HUES6 (cell line): ENCODE results near the gene SELPLG.

ENCODE experiments used
- H3K27ac ChIP-seq: 2 replicates; pipeline ENCODE4 v1.7.0; 2013; ENCODE audit warnings: low read depth, mild to moderate bottlenecking, low read length, inconsistent platforms
- H3K27me3 ChIP-seq: 2 replicates; pipeline ENCODE4 v1.6.1; 2013; ENCODE audit warnings: low read length; ENCODE audit not compliant: control insufficient read depth, insufficient read depth
- H3K36me3 ChIP-seq: 2 replicates; pipeline ENCODE4 v1.6.1; 2013; ENCODE audit warnings: low read length; ENCODE audit not compliant: control insufficient read depth, insufficient read depth
- H3K4me1 ChIP-seq: 2 replicates; pipeline ENCODE4 v1.6.1; 2013; ENCODE audit warnings: low read length; ENCODE audit not compliant: control insufficient read depth, insufficient read depth
- H3K4me3 ChIP-seq: 2 replicates; pipeline ENCODE4 v1.5.1; 2013; ENCODE audit warnings: low read depth, low read length
- H3K9ac ChIP-seq: one replicate; pipeline ENCODE4 v1.6.1; 2013; ENCODE audit warnings: mild to moderate bottlenecking, low read length
- H3K9me3 ChIP-seq: 2 replicates; pipeline ENCODE4 v1.6.1; 2013; ENCODE audit warnings: low read depth, low read length; ENCODE audit not compliant: control insufficient read depth, insufficient read depth

The SELPLG gene

DNA sequence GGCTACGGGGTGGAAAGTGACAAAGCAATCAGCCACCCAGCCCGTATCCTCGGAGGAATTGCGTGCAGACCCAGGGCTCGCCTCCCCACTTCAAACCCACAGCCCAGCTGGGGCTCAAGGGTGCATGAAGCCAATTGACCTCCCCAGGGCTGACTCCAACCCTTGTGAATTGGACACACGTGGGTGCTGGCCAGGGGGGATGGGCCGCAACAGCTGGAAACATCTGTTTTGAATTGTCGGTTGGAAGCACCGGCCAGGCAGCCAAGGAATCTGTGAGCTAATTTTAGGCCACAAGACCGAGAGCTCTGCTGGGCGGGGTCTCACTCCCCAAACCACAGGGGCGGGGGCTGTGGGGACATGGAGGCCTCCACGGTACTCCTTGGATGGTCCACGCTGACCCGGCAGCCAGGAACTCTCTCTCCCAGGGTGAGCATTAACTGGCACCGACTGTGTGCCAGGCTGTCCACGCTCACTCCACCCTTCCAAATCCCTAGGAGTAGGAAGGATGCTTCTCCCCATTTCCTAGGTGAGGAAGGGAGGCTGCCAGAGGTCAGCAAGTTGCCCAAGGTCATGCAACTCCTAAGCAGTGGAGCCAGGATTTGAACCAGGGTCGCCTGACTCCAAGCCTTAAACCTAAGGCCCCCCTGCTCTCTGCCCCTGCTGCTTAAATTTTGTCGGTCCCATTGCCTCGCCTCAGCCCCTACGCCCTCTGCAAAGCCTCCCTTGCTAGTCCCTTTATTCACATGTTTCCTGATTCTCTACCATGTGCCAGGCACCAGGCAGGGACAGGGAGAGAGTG is 24.0 kb downstream of the SELPLG start:
- no peak overlapping the region for H3K9ac ChIP-seq
- no peak overlapping the region for H3K4me3 ChIP-seq
- H3K27me3 ChIP-seq: no peaks in the 10 kb centered on the region

GRCh38 chr12:108608616-108609015 is 25.1 kb downstream of the SELPLG start:
- peaks cover 13% of the 10 kb centered on the region; the same call in 1 of the 2 replicates for H3K4me1 ChIP-seq
- H3K4me3 ChIP-seq: no peak overlapping the region
- H3K27me3 ChIP-seq: no peaks in the 10 kb centered on the region
- H3K9ac ChIP-seq: no peak overlapping the region
- no peak overlapping the region for H3K27ac ChIP-seq
- H3K9me3 ChIP-seq: no peaks in the 10 kb centered on the region
- H3K36me3 ChIP-seq: no peaks in the 10 kb centered on the region

More for the DNA sequence above, 24.0 kb downstream of the SELPLG start:
- no peaks in the 10 kb centered on the region for H3K36me3 ChIP-seq
- H3K4me1 ChIP-seq: peaks cover 10% of the 10 kb centered on the region; the same call in 1 of the 2 replicates
- H3K9me3 ChIP-seq: no peaks in the 10 kb centered on the region
- no peak overlapping the region for H3K27ac ChIP-seq

DNA sequence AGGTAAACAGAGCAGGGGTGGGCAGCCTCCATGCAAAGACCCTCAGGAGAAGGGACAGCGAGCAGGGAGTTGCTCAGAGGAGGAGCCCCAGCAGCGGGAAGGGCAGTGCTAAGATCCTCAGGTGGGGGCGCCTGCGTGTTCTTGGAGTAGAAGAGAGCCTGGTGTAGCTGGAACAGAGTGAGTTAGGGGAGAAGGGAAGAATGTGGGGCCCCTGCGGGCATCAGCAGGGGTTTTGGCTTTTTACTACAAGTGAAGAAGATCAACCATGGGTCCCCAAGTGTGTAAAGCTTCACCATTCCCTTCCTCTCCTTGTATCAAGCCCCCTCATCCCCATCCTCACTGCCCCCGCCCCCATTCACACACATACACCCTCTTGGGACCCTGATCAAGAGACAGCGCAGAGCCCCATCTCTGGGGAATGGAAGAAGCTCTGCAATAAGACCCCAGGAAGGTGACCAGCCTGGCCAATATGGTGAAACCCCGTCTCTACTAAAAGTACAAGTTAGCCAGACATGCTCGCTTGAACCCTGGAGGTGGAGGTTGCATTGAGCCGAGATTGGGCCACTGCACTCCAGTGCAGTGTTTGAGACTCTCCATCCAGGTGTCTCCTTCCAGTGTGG is 25.6 kb downstream of the SELPLG start:
- no peaks in the 10 kb centered on the region for H3K9me3 ChIP-seq
- H3K36me3 ChIP-seq: no peaks in the 10 kb centered on the region
- no peak overlapping the region for H3K4me3 ChIP-seq
- H3K27ac ChIP-seq: no peak overlapping the region
- H3K27me3 ChIP-seq: no peaks in the 10 kb centered on the region
- peaks cover 8% of the 10 kb centered on the region; the same call in 1 of the 2 replicates for H3K4me1 ChIP-seq
- no peak overlapping the region for H3K9ac ChIP-seq

- Histone ChIP-seq H3K4me3 (no peak overlapping the region), H3K4me1 (peaks cover 3% of the 10 kb centered on the region; the same call in 1 of the 2 replicates), H3K27ac (no peak overlapping the region), H3K27me3 (no peaks in the 10 kb centered on the region), H3K9ac (no peak overlapping the region), H3K9me3 (no peaks in the 10 kb centered on the region), H3K36me3 (no peaks in the 10 kb centered on the region)
Observed at GRCh38 chr12:108606492-108606891, 27.2 kb downstream of the SELPLG start.

DNA sequence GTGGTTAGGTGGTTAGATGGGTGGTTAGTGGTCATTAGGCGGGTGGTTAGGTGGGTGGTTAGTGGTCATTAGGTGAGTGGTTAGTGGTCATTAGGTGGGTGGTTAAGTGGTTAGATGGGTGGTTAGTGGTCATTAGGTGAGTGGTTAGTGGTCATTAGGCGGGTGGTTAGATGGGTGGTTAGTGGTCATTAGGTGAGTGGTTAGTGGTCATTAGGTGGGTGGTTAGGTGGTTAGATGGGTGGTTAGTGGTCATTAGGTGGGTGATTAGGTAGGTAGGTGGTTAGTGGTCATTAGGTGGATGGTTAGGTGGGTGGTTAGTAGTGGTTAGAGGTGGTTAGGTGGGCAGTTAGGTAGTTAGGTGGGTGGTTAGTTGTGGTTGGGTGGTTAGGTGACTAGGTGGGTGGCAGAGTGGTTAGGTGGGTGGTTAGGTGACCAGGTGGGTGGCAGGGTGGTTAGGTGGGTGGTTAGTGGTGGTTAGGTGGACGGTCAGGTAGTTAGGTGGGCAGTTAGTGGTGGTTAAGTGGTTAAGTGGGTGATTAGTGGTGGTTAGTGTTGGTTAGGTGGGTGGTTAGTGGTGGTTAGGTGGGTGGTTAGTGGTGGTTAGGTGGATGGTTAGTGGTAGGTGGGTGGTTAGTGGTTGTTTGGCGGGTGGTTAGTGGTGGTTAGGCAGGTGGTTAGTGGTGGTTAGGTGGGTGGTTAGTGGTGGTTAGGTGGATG is 27.8 kb downstream of the SELPLG start:
- Histone ChIP-seq H3K4me1 (peaks cover 3% of the 10 kb centered on the region; the same call in 1 of the 2 replicates), H3K27ac (no peak overlapping the region), H3K4me3 (no peak overlapping the region), H3K9me3 (no peaks in the 10 kb centered on the region), H3K36me3 (no peaks in the 10 kb centered on the region), H3K9ac (no peak overlapping the region), H3K27me3 (no peaks in the 10 kb centered on the region)

DNA sequence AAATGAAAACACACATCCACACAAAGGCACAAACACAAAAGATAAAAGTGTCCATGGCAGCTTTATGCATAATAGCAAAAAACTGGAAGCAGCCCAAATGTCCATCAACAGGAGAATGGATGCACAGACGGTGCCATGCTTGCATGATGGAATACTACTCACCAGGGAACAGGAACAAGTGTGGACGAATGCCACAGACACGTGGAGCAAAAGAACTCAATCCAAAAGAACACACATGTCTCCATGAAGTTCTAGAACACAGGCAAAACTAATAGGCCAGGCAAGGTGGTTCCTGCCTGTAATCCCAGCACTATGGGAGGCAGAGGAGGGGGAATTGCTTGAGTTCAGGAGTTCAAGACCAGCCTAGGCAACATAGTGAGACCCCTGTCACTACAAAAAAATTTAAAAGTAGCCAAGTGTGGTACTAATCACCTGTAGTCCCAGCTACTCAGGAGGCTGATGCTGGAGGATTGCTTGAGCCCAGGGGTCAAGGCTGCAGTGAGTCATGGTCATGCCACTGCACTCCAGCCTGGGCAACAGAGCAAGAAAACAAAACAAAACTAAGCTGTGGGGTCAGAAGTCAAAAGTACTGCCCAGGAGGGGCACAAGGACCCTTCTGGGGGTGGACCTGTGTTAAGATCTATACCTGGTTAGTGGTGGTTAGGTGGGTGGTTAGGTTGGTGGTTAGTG is 28.5 kb downstream of the SELPLG start:
- H3K36me3 ChIP-seq: no peaks in the 10 kb centered on the region
- no peaks in the 10 kb centered on the region for H3K27me3 ChIP-seq
- H3K4me3 ChIP-seq: no peak overlapping the region
- no peak overlapping the region for H3K9ac ChIP-seq
- no peaks in the 10 kb centered on the region for H3K9me3 ChIP-seq
- H3K27ac ChIP-seq: no peak overlapping the region
- peaks cover 3% of the 10 kb centered on the region; the same call in 1 of the 2 replicates for H3K4me1 ChIP-seq

GRCh38 chr12:108604208-108604941 is 29.3 kb downstream of the SELPLG start:
- H3K9me3 ChIP-seq: no peaks in the 10 kb centered on the region
- no peak overlapping the region for H3K9ac ChIP-seq
- H3K27me3 ChIP-seq: no peaks in the 10 kb centered on the region
- 0 out of 2 replicates have a peak, but pooled peaks cover 3% of the 10 kb centered on the region for H3K4me1 ChIP-seq
- no peak overlapping the region for H3K4me3 ChIP-seq
- H3K27ac ChIP-seq: no peak overlapping the region
- H3K36me3 ChIP-seq: no peaks in the 10 kb centered on the region

DNA sequence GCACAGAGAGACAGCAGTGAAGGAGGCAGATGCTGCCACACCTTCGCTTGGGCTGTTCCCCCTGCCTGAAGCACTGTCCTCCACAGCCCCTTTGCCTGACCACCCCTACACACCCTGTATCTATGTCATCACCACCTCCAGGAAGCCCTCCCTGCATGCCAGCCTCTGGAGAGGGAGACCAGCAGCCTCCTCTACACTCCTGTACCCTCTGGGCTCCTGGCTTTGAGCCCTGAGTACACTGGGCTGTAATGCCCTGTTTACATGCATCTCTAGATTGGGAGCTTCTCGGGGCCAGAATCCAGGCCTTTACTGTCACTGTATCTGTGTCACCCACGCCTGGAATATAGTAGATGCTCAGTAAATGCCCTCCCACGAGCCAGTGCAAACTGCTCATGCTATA is 30.0 kb downstream of the SELPLG start:
- H3K9me3 ChIP-seq: no peaks in the 10 kb centered on the region
- H3K27ac ChIP-seq: no peak overlapping the region
- H3K4me3 ChIP-seq: no peak overlapping the region
- H3K9ac ChIP-seq: no peak overlapping the region
- H3K27me3 ChIP-seq: no peaks in the 10 kb centered on the region
- H3K36me3 ChIP-seq: no peaks in the 10 kb centered on the region
- 0 out of 2 replicates have a peak, but pooled peaks cover 3% of the 10 kb centered on the region for H3K4me1 ChIP-seq

GRCh38 chr12:108602976-108603704 is 30.6 kb downstream of the SELPLG start:
- no peaks in the 10 kb centered on the region for H3K9me3 ChIP-seq
- no peaks in the 10 kb centered on the region for H3K27me3 ChIP-seq
- no peak overlapping the region for H3K27ac ChIP-seq
- H3K36me3 ChIP-seq: no peaks in the 10 kb centered on the region
- no peak overlapping the region for H3K4me3 ChIP-seq
- 0 out of 2 replicates have a peak, but pooled peaks cover 3% of the 10 kb centered on the region for H3K4me1 ChIP-seq
- no peak overlapping the region for H3K9ac ChIP-seq
